Thoracic aorta (tissue), 2 donors: ENCODE results near the gene SECTM1. TPM values are rescaled to one million over a fixed set of nuclear protein-coding genes. Genes with fewer than 3 reads are reported as not detected.

Experiments
- ATAC-seq: fragments of 150-250 bp; one replicate; pipeline ENCODE4 v1.8.0; 2017; ENCODE audit warnings: low read depth; ENCODE audit not compliant: insufficient number of reproducible peaks, low FRiP score
- DNase-seq: peaks from one replicate; pipeline ENCODE4 v3.0.0-alpha.2; 2020; ENCODE audit warnings: low spot score
- H3K27ac ChIP-seq, 2 donors: fragments of 200-600 bp; sonication (generic); 1 replicate in 1 of 2; 2 replicates in 1 of 2; pipeline ENCODE4 v1.5.1; 2016; ENCODE audit warnings: mild to moderate bottlenecking in 2 of 2, moderate library complexity in 2 of 2
- H3K27me3 ChIP-seq: fragments of 200-600 bp; sonication (generic); replicated peaks from 2 replicates; pipeline ENCODE4 v1.6.0; 2016; ENCODE audit warnings: mild to moderate bottlenecking; ENCODE audit not compliant: insufficient read depth
- H3K36me3 ChIP-seq: fragments of 200-600 bp; sonication (generic); one replicate; pipeline ENCODE4 v1.5.1; 2016
- H3K4me1 ChIP-seq, 2 donors: fragments of 200-600 bp; sonication (generic); 1 replicate in 1 of 2; 2 replicates in 1 of 2; pipeline versions ENCODE4 v1.5.1 to v1.6.0; 2016; ENCODE audit warnings: low read depth in 2 of 2, mild to moderate bottlenecking in 1 of 2; ENCODE audit not compliant: control insufficient read depth in 1 of 2
- H3K4me3 ChIP-seq: fragments of 200-600 bp; sonication (generic); 2 replicates; pipeline ENCODE4 v1.5.1; 2016; ENCODE audit warnings: mild to moderate bottlenecking
- H3K9me3 ChIP-seq: fragments of 200-600 bp; sonication (generic); 2 replicates; pipeline ENCODE4 v1.5.1; 2016
- CTCF ChIP-seq: fragments of 200-600 bp; sonication (generic); IDR thresholded peaks from one replicate; pipeline ENCODE4 v1.5.1; 2019; ENCODE audit warnings: antibody characterized with exemption
- total RNA-seq, 2 donors: library from RNA; depleted of rRNA; stranded (reverse); fragments of >200 nt; gene quantifications; one replicate each; pipeline versions ENCODE4 v1.1.0 to v1.2.3, GENCODE V29; 2016

Gene SECTM1
- total RNA-seq, 2 donors from 2014 or later = 16.7 to 32.2 TPM

DNA sequence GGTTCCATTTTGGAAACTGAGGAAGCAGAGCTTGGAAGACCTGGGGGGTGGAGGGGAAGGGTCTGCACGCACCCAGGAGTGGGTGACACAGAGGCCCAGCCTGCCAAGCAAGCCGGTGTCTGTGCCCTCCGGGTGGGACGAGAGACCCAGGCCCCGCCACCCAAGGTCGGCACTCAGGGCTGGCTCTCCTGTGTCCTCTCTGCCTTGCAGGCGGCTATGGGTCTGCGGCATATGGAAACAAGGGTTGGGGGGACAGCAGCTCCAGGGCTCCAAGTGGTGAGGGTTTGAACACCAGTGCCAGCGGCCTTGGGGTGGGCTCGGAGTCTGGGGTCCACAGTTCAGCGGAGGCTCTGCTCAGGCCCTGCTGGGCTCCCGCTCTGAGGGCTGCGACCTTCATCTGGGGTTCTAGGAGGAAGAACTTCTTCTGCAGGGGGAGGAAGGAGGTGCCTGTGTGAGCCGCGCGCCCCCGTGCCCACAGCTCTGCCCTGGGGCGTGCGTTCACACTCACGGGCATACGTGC lies 11.6 kb downstream of the SECTM1 start:
- H3K27ac ChIP-seq = no peak overlapping the region
- H3K9me3 ChIP-seq = no peaks in the 10 kb centered on the region
- TF ChIP-seq CTCF = no peak
- ATAC-seq (no peak), DNase-seq (no peak)
- no peaks in the 10 kb centered on the region for H3K36me3 ChIP-seq
- no peak overlapping the region for H3K4me3 ChIP-seq
- no peaks in the 10 kb centered on the region for H3K27me3 ChIP-seq
- H3K4me1 ChIP-seq = peaks cover 0 to 8% of the 10 kb centered on the region in 2 donors

GRCh38 chr17:82320956-82321927 lies 12.3 kb downstream of the SECTM1 start:
- peak; percentile 94 for TF ChIP-seq CTCF
- H3K36me3 ChIP-seq = no peaks in the 10 kb centered on the region
- H3K27me3 ChIP-seq = no peaks in the 10 kb centered on the region
- H3K4me3 ChIP-seq = peak overlapping the region; percentile 19
- no peak for ATAC-seq
- no peaks in the 10 kb centered on the region for H3K9me3 ChIP-seq
- H3K4me1 ChIP-seq = peaks cover 0 to 8% of the 10 kb centered on the region in 2 donors
- no peak for DNase-seq
- no peak overlapping the region for H3K27ac ChIP-seq

GRCh38 chr17:82320140-82320840 lies 13.3 kb downstream of the SECTM1 start:
- no peak overlapping the region for H3K4me3 ChIP-seq
- no peaks in the 10 kb centered on the region for H3K9me3 ChIP-seq
- peaks cover 0 to 8% of the 10 kb centered on the region in 2 donors for H3K4me1 ChIP-seq
- no peak for DNase-seq
- TF ChIP-seq CTCF = no peak
- no peaks in the 10 kb centered on the region for H3K36me3 ChIP-seq
- no peak for ATAC-seq
- peaks cover 6% of the 10 kb centered on the region for H3K27me3 ChIP-seq
- no peak overlapping the region for H3K27ac ChIP-seq

DNA sequence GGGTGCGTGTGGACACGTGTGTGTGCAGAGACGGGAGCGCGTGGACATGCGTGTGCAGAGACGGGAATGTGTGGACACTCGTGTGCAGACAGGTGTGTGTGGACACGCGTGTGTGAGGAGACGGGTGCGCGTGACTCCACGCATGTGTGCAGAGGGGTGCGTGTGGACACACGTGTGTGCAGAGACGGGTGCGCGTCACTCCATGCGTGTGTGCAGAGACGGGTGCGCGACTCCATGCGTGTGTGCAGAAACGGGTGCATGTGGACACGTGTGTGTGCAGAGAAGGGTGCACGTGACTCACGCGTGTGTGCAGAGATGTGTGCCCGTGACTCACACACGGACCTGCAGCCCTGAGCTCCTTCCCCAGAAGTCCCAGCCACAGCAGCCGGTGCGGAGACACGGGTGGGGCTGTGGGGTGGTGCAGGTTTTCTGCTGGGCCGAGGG lies 13.9 kb downstream of the SECTM1 start:
- peaks cover 0 to 8% of the 10 kb centered on the region in 2 donors for H3K4me1 ChIP-seq
- no peak for DNase-seq
- no peak for ATAC-seq
- H3K27ac ChIP-seq = no peak overlapping the region
- H3K27me3 ChIP-seq = peaks cover 7% of the 10 kb centered on the region
- no peak for TF ChIP-seq CTCF
- H3K9me3 ChIP-seq = no peaks in the 10 kb centered on the region
- no peaks in the 10 kb centered on the region for H3K36me3 ChIP-seq
- H3K4me3 ChIP-seq = no peak overlapping the region
